ENCODE measurements around the gene KLHL17.

The KLHL17 gene

DNA sequence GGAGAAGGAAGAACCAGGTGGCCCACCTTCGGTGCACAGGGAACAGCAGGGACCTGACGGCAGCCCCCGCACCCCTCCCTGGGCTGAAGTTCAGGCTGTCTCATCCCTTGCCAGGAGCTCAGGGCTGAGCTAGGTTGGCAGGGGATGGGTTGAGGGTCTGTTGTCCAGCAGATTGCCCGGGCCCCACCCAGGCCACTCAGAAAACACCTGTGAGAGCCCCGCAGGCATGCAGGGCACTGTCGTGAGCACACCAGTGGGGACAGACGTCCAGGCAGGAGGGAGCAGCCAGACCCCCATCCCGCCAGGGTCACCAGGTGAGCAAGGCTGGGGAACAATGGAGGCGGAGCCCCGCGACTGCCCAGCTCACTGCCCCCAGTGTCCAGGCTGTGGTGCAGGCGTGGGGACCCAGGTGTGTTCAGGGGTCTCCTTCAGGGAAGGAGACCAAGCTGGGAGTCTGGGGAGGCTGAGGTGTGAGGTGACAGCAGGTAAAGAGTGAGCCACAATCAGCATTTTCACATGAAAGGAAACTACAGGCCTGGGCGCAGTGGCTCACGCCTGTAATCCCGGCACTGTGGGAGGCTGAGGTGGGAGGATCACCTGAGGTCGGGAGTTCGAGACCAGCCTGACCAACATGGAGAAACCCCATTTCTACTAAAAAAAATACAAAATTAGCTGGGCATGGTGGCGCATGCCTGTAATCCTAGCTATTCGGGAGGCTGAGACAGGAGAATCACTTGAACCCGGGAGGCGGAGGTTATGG is 46.1 kb upstream of the KLHL17 start:
- no peak overlapping the region for H3K4me3 ChIP-seq (ENCODE audit: low read depth, low read length)
- TF ChIP-seq, protein P1, sequence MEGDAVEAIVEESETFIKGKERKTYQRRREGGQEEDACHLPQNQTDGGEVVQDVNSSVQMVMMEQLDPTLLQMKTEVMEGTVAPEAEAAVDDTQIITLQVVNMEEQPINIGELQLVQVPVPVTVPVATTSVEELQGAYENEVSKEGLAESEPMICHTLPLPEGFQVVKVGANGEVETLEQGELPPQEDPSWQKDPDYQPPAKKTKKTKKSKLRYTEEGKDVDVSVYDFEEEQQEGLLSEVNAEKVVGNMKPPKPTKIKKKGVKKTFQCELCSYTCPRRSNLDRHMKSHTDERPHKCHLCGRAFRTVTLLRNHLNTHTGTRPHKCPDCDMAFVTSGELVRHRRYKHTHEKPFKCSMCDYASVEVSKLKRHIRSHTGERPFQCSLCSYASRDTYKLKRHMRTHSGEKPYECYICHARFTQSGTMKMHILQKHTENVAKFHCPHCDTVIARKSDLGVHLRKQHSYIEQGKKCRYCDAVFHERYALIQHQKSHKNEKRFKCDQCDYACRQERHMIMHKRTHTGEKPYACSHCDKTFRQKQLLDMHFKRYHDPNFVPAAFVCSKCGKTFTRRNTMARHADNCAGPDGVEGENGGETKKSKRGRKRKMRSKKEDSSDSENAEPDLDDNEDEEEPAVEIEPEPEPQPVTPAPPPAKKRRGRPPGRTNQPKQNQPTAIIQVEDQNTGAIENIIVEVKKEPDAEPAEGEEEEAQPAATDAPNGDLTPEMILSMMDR (IDR thresholded peaks at IDR 0.05; ENCODE audit: borderline replicate concordance, insufficient read depth, low read depth, low read length): no peak

DNA sequence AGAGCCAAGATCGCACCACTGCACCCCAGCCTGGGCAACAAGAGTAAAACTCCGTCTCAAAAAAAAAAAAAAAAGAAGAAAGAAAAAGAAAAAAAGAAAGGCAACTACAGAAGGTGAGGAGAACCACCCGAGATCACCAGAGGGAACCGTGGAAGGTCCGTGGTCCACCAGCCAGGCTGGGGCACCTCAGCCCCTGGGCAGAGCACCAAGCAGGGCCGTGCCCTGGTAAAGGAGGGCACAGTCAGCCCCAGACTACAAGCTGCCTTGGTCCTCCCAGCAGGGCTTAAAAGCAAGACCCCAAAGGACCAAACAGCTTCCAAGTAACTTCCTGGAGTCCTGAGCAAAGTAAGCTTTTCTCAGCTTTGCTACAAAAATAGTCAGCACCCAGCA is 45.5 kb upstream of the KLHL17 start:
- TF ChIP-seq, protein P1 (IDR thresholded peaks at IDR 0.05; ENCODE audit: borderline replicate concordance, insufficient read depth, low read depth, low read length): no peak
- H3K4me3 ChIP-seq (ENCODE audit: low read depth, low read length): no peak overlapping the region

DNA sequence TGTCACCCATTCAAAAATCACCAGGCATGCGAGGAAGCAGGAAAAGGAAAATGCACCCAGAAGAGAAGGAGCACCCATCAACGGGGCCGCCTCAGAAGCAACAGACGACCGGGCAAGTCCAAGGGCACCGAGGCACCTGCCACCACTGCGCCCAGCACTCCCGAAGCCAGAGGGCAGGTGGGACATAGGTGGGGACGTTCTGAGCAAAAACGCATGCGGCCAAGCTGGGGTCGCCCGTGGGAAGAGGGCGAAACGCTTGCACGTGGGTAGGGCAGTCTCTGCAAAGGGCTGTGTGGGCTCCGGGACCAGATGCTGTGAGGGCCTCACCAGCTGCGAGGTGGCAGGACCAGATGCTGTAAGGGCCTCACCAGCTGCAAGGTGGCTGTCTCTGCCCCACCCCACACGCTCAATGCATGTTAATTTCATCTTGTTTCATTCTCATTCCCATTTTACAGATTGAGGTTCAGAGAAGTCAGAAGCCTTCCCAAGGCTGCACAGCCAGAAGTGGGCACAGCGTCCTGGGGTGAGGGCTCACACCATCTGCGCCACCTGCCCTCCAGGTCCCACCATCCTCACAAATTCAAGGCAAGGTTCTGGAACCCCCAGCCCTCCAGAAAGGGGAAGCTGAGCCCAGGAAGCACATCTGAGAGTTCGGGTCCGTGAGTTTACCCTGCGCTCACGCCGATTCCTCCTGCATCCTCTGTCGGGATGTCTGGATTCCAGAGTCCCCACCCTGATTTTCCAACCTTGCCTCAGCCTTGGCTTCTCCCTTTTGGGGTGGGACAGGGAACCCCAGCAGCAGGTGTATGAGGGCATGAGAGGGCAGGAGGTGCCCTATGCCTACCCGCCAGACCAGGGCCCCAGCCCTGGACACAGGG is 44.9 kb upstream of the KLHL17 start:
- no peak overlapping the region for H3K4me3 ChIP-seq (ENCODE audit: low read depth, low read length)
- TF ChIP-seq, protein P1 (IDR thresholded peaks at IDR 0.05; ENCODE audit: borderline replicate concordance, insufficient read depth, low read depth, low read length): no peak

DNA sequence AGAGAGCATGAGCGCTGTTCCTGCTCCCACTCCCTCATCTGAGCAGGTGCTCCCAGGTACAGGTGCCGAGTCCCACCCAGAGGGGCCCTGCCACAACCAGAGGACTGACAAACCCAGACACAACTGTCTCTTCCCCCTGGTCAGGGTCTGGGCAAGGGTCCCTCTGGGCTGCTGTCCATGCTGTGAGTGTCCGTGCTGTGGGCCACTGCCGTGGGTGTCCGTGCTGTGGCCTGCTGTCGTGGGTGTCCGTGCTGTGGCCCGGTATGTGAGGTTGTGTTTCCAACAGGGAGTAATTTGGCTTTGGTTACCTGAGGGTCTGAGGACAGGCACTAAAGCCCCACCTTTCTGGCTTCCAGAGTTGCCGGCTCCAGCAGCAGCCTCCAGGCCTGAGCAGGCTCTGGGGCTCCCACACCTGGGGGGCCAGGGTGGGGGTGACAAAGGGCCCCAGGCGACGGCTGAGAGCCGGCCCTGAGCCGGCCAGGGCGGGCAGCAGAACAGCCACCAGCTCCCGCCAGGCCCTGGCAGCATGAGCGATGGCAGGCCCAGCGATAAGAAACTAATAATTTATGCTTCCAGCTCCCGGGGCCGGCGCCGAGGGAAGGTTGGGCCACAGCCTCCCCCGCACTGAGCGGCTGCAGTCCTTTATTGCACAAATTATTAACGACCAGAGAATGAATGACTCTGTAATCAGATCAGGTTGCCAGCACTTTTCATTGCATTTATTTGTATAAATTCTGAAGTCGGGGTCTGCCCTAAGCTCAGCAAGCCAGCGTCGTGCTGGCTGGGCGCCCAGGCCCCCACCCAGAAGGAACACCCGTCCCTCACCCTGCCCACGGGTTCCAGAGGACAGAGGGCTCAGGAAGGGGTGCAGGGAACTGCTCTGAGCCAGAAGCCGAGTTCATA is 44.0 kb upstream of the KLHL17 start:
- TF ChIP-seq, protein P1 (IDR thresholded peaks at IDR 0.05; ENCODE audit: borderline replicate concordance, insufficient read depth, low read depth, low read length): no peak
- H3K4me3 ChIP-seq (ENCODE audit: low read depth, low read length): no peak overlapping the region

DNA sequence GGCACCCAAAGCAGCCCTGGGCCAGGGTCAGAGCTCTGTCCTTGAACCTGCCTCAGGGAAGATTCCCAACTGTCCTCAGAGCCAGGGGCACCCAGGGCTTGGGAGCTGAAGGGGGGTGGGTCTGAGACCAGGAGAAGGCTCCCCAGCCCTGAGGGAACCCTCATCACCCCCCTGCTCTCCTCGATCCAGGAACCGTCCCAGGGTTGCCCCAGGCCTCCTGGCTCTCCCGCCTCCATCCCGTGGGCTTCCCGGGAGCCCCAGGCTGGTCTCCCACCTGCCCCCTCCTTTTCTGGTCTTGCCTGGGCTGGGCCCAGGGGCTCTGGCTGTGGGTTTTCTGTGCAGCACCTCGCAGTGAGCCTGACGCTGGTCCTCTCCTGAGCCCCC is 43.3 kb upstream of the KLHL17 start:
- TF ChIP-seq, protein P1 (IDR thresholded peaks at IDR 0.05; ENCODE audit: borderline replicate concordance, insufficient read depth, low read depth, low read length): no peak
- H3K4me3 ChIP-seq (ENCODE audit: low read depth, low read length): no peak overlapping the region

DNA sequence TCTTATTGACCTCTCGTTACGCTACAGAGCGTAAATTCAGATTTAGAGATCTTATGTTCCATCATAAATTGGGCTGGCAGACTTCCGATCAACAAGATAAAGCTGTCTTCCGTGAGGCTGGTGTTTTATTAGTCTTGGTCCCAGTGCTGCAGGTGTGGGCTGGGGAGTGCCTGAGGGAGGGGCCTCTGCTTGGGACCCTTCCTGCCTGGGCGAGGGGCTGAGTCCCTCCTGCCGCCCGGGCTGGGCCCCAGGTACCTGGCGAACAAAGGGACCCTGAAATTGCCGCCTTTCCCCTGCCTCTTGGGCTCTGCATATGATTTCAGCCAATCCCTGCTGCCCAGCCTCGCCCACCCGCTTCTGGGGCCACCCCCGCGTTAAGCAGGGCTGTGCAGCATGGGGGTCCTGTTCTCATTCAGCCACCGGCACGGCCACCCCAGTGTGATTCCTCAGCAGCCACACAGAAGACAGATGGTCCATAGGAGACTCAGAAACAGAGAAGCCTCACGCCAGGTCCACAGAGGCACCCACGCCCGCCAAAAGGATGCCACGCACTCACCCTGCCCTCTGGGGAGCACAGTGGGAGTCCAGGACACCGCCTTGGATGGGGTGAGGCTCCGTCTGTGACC is 42.8 kb upstream of the KLHL17 start:
- no peak overlapping the region for H3K4me3 ChIP-seq (ENCODE audit: low read depth, low read length)
- TF ChIP-seq, protein P1 (IDR thresholded peaks at IDR 0.05; ENCODE audit: borderline replicate concordance, insufficient read depth, low read depth, low read length): no peak

Measured in GM12875 (cell line).